GM12892 (cell line): ENCODE data around the gene C1QL1.

Experiments
- POLR2A ChIP-seq: IDR thresholded peaks from 2 replicates; pipeline ENCODE4 v1.6.1; 2011; ENCODE audit warnings: low read depth, low read length, control low read depth
- POLR2AphosphoS5 ChIP-seq: IDR thresholded peaks from 2 replicates; pipeline ENCODE4 v1.6.1; 2011; ENCODE audit warnings: low read depth, low read length, control low read depth
- TAF1 ChIP-seq: IDR thresholded peaks from 2 replicates; pipeline ENCODE4 v1.6.1; 2011; ENCODE audit warnings: low read depth, mild to moderate bottlenecking, control low read depth, low read length, borderline replicate concordance

- TF ChIP-seq POLR2A (no peak), TAF1 (no peak), POLR2AphosphoS5 (no peak)
These were observed 24.3 kb upstream of the C1QL1 start for GRCh38 chr17:44992242-44992939.
